ENCODE measurements around the gene SRC. TPM values are rescaled to one million over a fixed set of nuclear protein-coding genes. Genes with fewer than 3 reads are reported as not detected.
"Not testable (repeated sequence)": the region's sequence is repeated elsewhere in the genome, so short reads cannot be mapped to it uniquely, and the experiment has no call there.

SRC gene
- total RNA-seq, 1 donor from 2014 or later, result 16.8 TPM

GRCh38 chr20:37363221-37364012 lies 17.5 kb downstream of the SRC start:
- no peak for DNase-seq

- no peak for DNase-seq
Observed at GRCh38 chr20:37364013-37364926, 18.3 kb downstream of the SRC start.

GRCh38 chr20:37364927-37365272 lies 19.0 kb downstream of the SRC start:
- DNase-seq, result no peak

GRCh38 chr20:37365760-37366638 lies 20.1 kb downstream of the SRC start:
- DNase-seq, result no peak

GRCh38 chr20:37366743-37367142 lies 20.8 kb downstream of the SRC start:
- DNase-seq, result no peak

GRCh38 chr20:37369846-37370245 lies 23.9 kb downstream of the SRC start:
- DNase-seq, result no peak

- not testable (repeated sequence) for DNase-seq
Observed at GRCh38 chr20:37371845-37372244, 25.9 kb downstream of the SRC start.

- peak; percentile 22 for DNase-seq
Observed at GRCh38 chr20:37372441-37372840, 26.5 kb downstream of the SRC start.

GRCh38 chr20:37373020-37373598 lies 27.2 kb downstream of the SRC start:
- no peak for DNase-seq

GRCh38 chr20:37375227-37375626 lies 29.3 kb downstream of the SRC start:
- DNase-seq, result no peak

GRCh38 chr20:37376324-37376723 lies 30.4 kb downstream of the SRC start:
- DNase-seq, result no peak

GRCh38 chr20:37376791-37377190 lies 30.9 kb downstream of the SRC start:
- no peak for DNase-seq

- DNase-seq, result no peak
Observed at GRCh38 chr20:37377346-37378081, 31.6 kb downstream of the SRC start.

- DNase-seq, result no peak
Observed at GRCh38 chr20:37378420-37378784, 32.5 kb downstream of the SRC start.

GRCh38 chr20:37378785-37379598 lies 33.1 kb downstream of the SRC start:
- no peak for DNase-seq

- DNase-seq, result no peak
Observed at GRCh38 chr20:37379967-37380828, 34.3 kb downstream of the SRC start.

- DNase-seq, result no peak
Observed at GRCh38 chr20:37380864-37381579, 35.1 kb downstream of the SRC start.

GRCh38 chr20:37381621-37382471 lies 35.9 kb downstream of the SRC start:
- no peak for DNase-seq
